ENCODE results near the gene TAS2R39.

DNA sequence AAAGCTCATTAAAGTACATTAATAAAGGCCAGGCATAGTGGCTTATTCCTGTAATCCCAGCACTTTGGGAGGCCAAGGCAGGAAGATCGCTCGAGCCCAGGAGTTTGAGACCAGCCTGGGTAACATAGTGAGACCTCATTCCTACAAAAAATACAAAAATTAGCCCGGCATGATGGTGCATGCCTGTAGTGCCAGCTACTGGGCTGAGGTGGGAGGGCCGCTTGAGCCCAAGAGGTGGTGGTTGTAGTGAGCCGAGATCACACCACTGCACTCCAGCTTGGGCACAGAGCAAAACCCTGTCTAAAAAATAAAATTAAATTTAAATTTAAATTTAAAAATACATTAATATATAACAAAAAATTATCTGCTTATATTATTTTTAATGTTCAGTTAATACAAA is 7.1 kb upstream of the TAS2R39 start:
- TF ChIP-seq EP300 (IDR thresholded peaks at IDR 0.05) (no peak), POLR2AphosphoS5 (IDR thresholded peaks at IDR 0.05) (no peak), POLR2A (IDR thresholded peaks at IDR 0.05) (no peak)
- TF ChIP-seq, protein P1, sequence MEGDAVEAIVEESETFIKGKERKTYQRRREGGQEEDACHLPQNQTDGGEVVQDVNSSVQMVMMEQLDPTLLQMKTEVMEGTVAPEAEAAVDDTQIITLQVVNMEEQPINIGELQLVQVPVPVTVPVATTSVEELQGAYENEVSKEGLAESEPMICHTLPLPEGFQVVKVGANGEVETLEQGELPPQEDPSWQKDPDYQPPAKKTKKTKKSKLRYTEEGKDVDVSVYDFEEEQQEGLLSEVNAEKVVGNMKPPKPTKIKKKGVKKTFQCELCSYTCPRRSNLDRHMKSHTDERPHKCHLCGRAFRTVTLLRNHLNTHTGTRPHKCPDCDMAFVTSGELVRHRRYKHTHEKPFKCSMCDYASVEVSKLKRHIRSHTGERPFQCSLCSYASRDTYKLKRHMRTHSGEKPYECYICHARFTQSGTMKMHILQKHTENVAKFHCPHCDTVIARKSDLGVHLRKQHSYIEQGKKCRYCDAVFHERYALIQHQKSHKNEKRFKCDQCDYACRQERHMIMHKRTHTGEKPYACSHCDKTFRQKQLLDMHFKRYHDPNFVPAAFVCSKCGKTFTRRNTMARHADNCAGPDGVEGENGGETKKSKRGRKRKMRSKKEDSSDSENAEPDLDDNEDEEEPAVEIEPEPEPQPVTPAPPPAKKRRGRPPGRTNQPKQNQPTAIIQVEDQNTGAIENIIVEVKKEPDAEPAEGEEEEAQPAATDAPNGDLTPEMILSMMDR (IDR thresholded peaks at IDR 0.05), result no peak

Data from sigmoid colon (tissue), 4 donors.